ENCODE measurements around the gene C8G. TPM values are rescaled to one million over a fixed set of nuclear protein-coding genes. Genes with fewer than 3 reads are reported as not detected.

Gene C8G
- total RNA-seq, 1 experiment from 2014 or later: 2.1 TPM

- H3K4me2 ChIP-seq (ENCODE audit: low read length): no peak overlapping the region
- DNase-seq (ENCODE audit: low read depth, low spot score): no peak
- no peak for TF ChIP-seq CTCF (IDR thresholded peaks at IDR 0.05 in 2 of 3, conservative IDR thresholded peaks at IDR 0.05 in 1 of 3; ENCODE audit: borderline replicate concordance in 1 of 3, insufficient read depth in 1 of 3, low read depth in 2 of 3, low read length in 2 of 3)
- TF ChIP-seq EGR1 (IDR thresholded peaks at IDR 0.05; ENCODE audit: low read depth): no peak
- TF ChIP-seq POLR2A (IDR thresholded peaks at IDR 0.05; ENCODE audit: borderline replicate concordance, extremely low read depth, insufficient read depth, insufficient read length): no peak
- TF ChIP-seq SRF (IDR thresholded peaks at IDR 0.05; ENCODE audit: low read depth): no peak
- H3K9ac ChIP-seq (ENCODE audit: low read length): no peak overlapping the region
- H3K79me2 ChIP-seq (ENCODE audit: insufficient read depth, low read length): no peaks in the 10 kb centered on the region
- intact Hi-C loops (cut with micrococcal nuclease): no loop called here
- no peaks in the 10 kb centered on the region for H3K27me3 ChIP-seq (ENCODE audit: insufficient read depth, low read length)
- no peaks in the 10 kb centered on the region for H3K9me3 ChIP-seq (ENCODE audit: control insufficient read depth in 1 of 2, insufficient read depth in 1 of 2, low read depth in 1 of 2, low read length in 2 of 2)
- H2AFZ ChIP-seq (ENCODE audit: low read depth, low read length, poor library complexity, severe bottlenecking): no peak overlapping the region
- no peak overlapping the region for H3K27ac ChIP-seq (ENCODE audit: low read depth, low read length)
- H3K4me3 ChIP-seq (replicated peaks in 1 of 2; ENCODE audit: low read depth in 1 of 2, low read length in 2 of 2): no peak overlapping the region
- peaks cover 12 to 35% of the 10 kb centered on the region in 2 experiments; a peak in 3 of 4 replicates for H3K36me3 ChIP-seq (ENCODE audit: control insufficient read depth in 1 of 2, insufficient read depth in 2 of 2, low read length in 2 of 2)
- ATAC-seq: no peak
- ChIA-PET CTCF (no interaction called here), RAD21 (ENCODE audit: low non-redundant PET in 1 of 2, low total read pairs in 2 of 2, uncharacterized antibody in 2 of 2, unreplicated experiment in 2 of 2) (no interaction called here), POLR2A (no interaction called here)
- H3K4me1 ChIP-seq (ENCODE audit: control insufficient read depth in 1 of 2, insufficient read depth in 2 of 2, low read length in 2 of 2): no peaks in the 10 kb centered on the region
- no peaks in the 10 kb centered on the region for H3K9me2 ChIP-seq (ENCODE audit: insufficient read depth)
- BruUV-seq (replicated peaks): no TSS peak
- H4K20me1 ChIP-seq (ENCODE audit: insufficient read depth): no peaks in the 10 kb centered on the region
Measured at GRCh38 chr9:136922540-136922939, 22.5 kb upstream of the C8G start.

GRCh38 chr9:136923881-136924280, 21.2 kb upstream of the C8G start:
- Histone ChIP-seq H3K36me3 (ENCODE audit: control insufficient read depth in 1 of 2, insufficient read depth in 2 of 2, low read length in 2 of 2) (peaks cover 12 to 40% of the 10 kb centered on the region in 2 experiments; a peak in 3 of 4 replicates), H3K27ac (ENCODE audit: low read depth, low read length) (no peak overlapping the region), H3K4me3 (replicated peaks in 1 of 2; ENCODE audit: low read depth in 1 of 2, low read length in 2 of 2) (no peak overlapping the region), H4K20me1 (ENCODE audit: insufficient read depth) (no peaks in the 10 kb centered on the region), H2AFZ (ENCODE audit: low read depth, low read length, poor library complexity, severe bottlenecking) (no peak overlapping the region), H3K4me2 (ENCODE audit: low read length) (no peak overlapping the region), H3K9ac (ENCODE audit: low read length) (no peak overlapping the region), H3K9me3 (ENCODE audit: control insufficient read depth in 1 of 2, insufficient read depth in 1 of 2, low read depth in 1 of 2, low read length in 2 of 2) (no peaks in the 10 kb centered on the region), H3K9me2 (ENCODE audit: insufficient read depth) (no peaks in the 10 kb centered on the region), H3K79me2 (ENCODE audit: insufficient read depth, low read length) (no peaks in the 10 kb centered on the region), H3K27me3 (ENCODE audit: insufficient read depth, low read length) (no peaks in the 10 kb centered on the region), H3K4me1 (ENCODE audit: control insufficient read depth in 1 of 2, insufficient read depth in 2 of 2, low read length in 2 of 2) (no peaks in the 10 kb centered on the region)
- DNase-seq (ENCODE audit: low read depth, low spot score) (no peak), ATAC-seq (no peak)
- BruUV-seq (replicated peaks): no TSS peak
- RAD21 ChIA-PET (ENCODE audit: low non-redundant PET in 1 of 2, low total read pairs in 2 of 2, uncharacterized antibody in 2 of 2, unreplicated experiment in 2 of 2): no interaction called here
- intact Hi-C loops (cut with micrococcal nuclease): no loop called here
- POLR2A ChIA-PET: no interaction called here
- CTCF ChIA-PET: no interaction called here
- TF ChIP-seq ELF1 (IDR thresholded peaks at IDR 0.05; ENCODE audit: borderline replicate concordance, low read depth) (no peak), SIN3A (IDR thresholded peaks at IDR 0.05; ENCODE audit: low read depth) (no peak), ZNF274 (IDR thresholded peaks at IDR 0.05; ENCODE audit: low read depth, low read length) (no peak), REST (IDR thresholded peaks at IDR 0.05; ENCODE audit: low read depth) (no peak), TCF7L2 (IDR thresholded peaks at IDR 0.05; ENCODE audit: borderline replicate concordance, extremely low read depth, insufficient read depth, insufficient read length) (no peak), ZFX (IDR thresholded peaks at IDR 0.05) (no peak), EZH2phosphoT487 (IDR thresholded peaks at IDR 0.05; ENCODE audit: borderline replicate concordance) (no peak), CTCF (IDR thresholded peaks at IDR 0.05 in 2 of 3, conservative IDR thresholded peaks at IDR 0.05 in 1 of 3; ENCODE audit: borderline replicate concordance in 1 of 3, insufficient read depth in 1 of 3, low read depth in 2 of 3, low read length in 2 of 3) (no peak), FOSL1 (IDR thresholded peaks at IDR 0.05; ENCODE audit: low read depth) (no peak), MAX (IDR thresholded peaks at IDR 0.05) (no peak)
